K562 (cell line): Measurements from ENCODE around the gene ARPC2. TPM values are rescaled to one million over a fixed set of nuclear protein-coding genes. Genes with fewer than 3 reads are reported as not detected.

Experiments
- ATAC-seq: fragments of 200-7000 bp; cut with Tn5 transposase; 3 replicates; pipeline ENCODE4 v1.9.1; 2020; ENCODE audit warnings: moderate library complexity
- BruUV-seq: library from RNA; stranded (reverse); fragments of 400-500 nt; replicated peaks from 2 replicates; lab custom pipeline; 2021; lab: Mats Ljungman, UMichigan
- CTCF ChIA-PET: fragments of 300-600 bp; formaldehyde crosslinking; extraction: SDS; loops from one replicate; lab custom pipeline; 2021; ENCODE audit warnings: low intra/inter-chr PET ratio; lab: Yijun Ruan, JAX
- POLR2A ChIA-PET: fragments of 300-600, 350-650 bp; sonication (Branson Sonifier 250); formaldehyde crosslinking; extraction: SDS; loops from one replicate; lab custom pipeline; 2021; ENCODE audit warnings: antibody characterized with exemption, inconsistent platforms; lab: Yijun Ruan, JAX
- DNase-seq, 4 experiments: peaks; one replicate each; pipeline versions ENCODE4 v3.0.0 to v3.0.0-alpha.2; 2011 to 2018; ENCODE audit warnings: low spot score in 3 of 4, mixed read lengths in 3 of 4; ENCODE audit errors: extremely low read depth in 1 of 4
- FAIRE-seq: peaks from 2 replicates; lab custom pipeline; 2011; peaks lifted over from hg19 to GRCh38; lab: Jason Lieb, UNC
- H2AFZ ChIP-seq: 2 replicates; pipeline ENCODE4 v1.6.0; 2011; ENCODE audit warnings: low read depth, low read length, control low read depth, inconsistent platforms
- H3K27ac ChIP-seq: fragments of 200-600 bp; 3 replicates; pipeline ENCODE4 v1.8.0; 2011; ENCODE audit warnings: low read depth, mild to moderate bottlenecking, control low read depth, inconsistent platforms, low read length, moderate library complexity, mixed read lengths; ENCODE audit errors: extremely low read depth
- H3K27me3 ChIP-seq, 2 experiments: fragments of 300-600 bp in 1 of 2; 2 replicates in 1 of 2; 3 replicates in 1 of 2; pipeline versions ENCODE4 v1.6.0 to v1.8.0; 2011; ENCODE audit warnings: inconsistent platforms in 2 of 2, low read length in 2 of 2, mild to moderate bottlenecking in 1 of 2, mixed read lengths in 1 of 2, moderate library complexity in 1 of 2; ENCODE audit not compliant: control insufficient read depth in 2 of 2, insufficient read depth in 2 of 2
- H3K36me3 ChIP-seq: fragments of 300-600 bp; 3 replicates; pipeline ENCODE4 v1.8.0; 2011; ENCODE audit warnings: mild to moderate bottlenecking, low read length, inconsistent platforms; ENCODE audit not compliant: control insufficient read depth, insufficient read depth
- H3K4me1 ChIP-seq, 2 experiments: fragments of 200-600 bp in 1 of 2; replicated peaks in 1 of 2; 2 replicates in 1 of 2; 3 replicates in 1 of 2; pipeline versions ENCODE4 v1.5.1 to v1.8.0; 2011; ENCODE audit warnings: inconsistent platforms in 2 of 2, low read length in 2 of 2, mild to moderate bottlenecking in 1 of 2, mixed read lengths in 1 of 2, moderate library complexity in 1 of 2; ENCODE audit not compliant: control insufficient read depth in 2 of 2, insufficient read depth in 2 of 2
- H3K4me2 ChIP-seq: 2 replicates; pipeline ENCODE4 v1.6.1; 2011; ENCODE audit warnings: low read length, control low read depth, inconsistent platforms, mixed read lengths; ENCODE audit not compliant: insufficient read depth
- H3K4me3 ChIP-seq: fragments of 200-600 bp; sonication (generic), shearing (Covaris generic); 2 replicates; pipeline ENCODE4 v1.5.1; 2016; ENCODE audit warnings: control low read depth, inconsistent platforms
- H3K79me2 ChIP-seq: fragments of 200-600 bp; 3 replicates; pipeline ENCODE4 v1.8.0; 2011; ENCODE audit warnings: low read length, inconsistent platforms; ENCODE audit not compliant: control insufficient read depth, insufficient read depth
- H3K9ac ChIP-seq, 2 experiments: 2 replicates each; pipeline versions ENCODE4 v1.6.0 to v1.6.1; 2011; ENCODE audit warnings: low read depth in 2 of 2, low read length in 2 of 2, control low read depth in 1 of 2, inconsistent platforms in 1 of 2, mild to moderate bottlenecking in 1 of 2, mixed read lengths in 1 of 2; ENCODE audit not compliant: insufficient read depth in 1 of 2
- H3K9me1 ChIP-seq: one replicate; pipeline ENCODE4 v1.6.0; 2011; ENCODE audit warnings: inconsistent platforms, mild to moderate bottlenecking, low read length, moderate library complexity; ENCODE audit not compliant: control insufficient read depth, insufficient read depth
- H3K9me3 ChIP-seq: replicated peaks from 2 replicates; pipeline ENCODE4 v1.5.1; 2011; ENCODE audit warnings: low read depth, low read length, inconsistent platforms; ENCODE audit not compliant: control insufficient read depth, insufficient read depth
- H4K20me1 ChIP-seq: replicated peaks from 2 replicates; pipeline ENCODE4 v1.6.1; 2011; ENCODE audit warnings: low read length, inconsistent platforms, mixed read lengths; ENCODE audit not compliant: control insufficient read depth, insufficient read depth
- FOXP1 ChIP-seq: sonication (generic); formaldehyde crosslinking; IDR thresholded peaks from 2 replicates; pipeline ENCODE4 v1.8.0; 2022; ENCODE audit warnings: mild to moderate bottlenecking, missing genetic modification reagents
- HCFC1 ChIP-seq: IDR thresholded peaks from 2 replicates; pipeline ENCODE4 v1.6.1; 2012; ENCODE audit warnings: low read depth, low read length, improper control_type of control experiment
- LEF1 ChIP-seq: fragments of 450-650 bp; IDR thresholded peaks from 2 replicates; pipeline ENCODE4 v1.6.1; 2016; ENCODE audit warnings: mild to moderate bottlenecking
- MAX ChIP-seq: sonication (generic); formaldehyde crosslinking; IDR thresholded peaks from 2 replicates; pipeline ENCODE4 v1.9.0; 2022; ENCODE audit warnings: mild to moderate bottlenecking, missing genetic modification reagents
- NELFE ChIP-seq: IDR thresholded peaks from 2 replicates; pipeline ENCODE4 v1.6.1; 2011; ENCODE audit warnings: mild to moderate bottlenecking; ENCODE audit not compliant: insufficient read depth, insufficient read length
- SMARCA4 ChIP-seq: fragments of 450-650 bp; IDR thresholded peaks from 2 replicates; pipeline ENCODE4 v1.6.1; 2016
- SNRNP70 ChIP-seq: fragments of 200-400 bp; formaldehyde crosslinking; optimal IDR thresholded peaks from 2 replicates; pipeline ENCODE3; 2017; ENCODE audit warnings: low read depth, low read length
- THAP12 ChIP-seq: fragments of 250-450 bp; sonication (Bioruptor Pico); IDR thresholded peaks from 2 replicates; pipeline ENCODE4 v1.9.0; 2021; ENCODE audit warnings: mild to moderate bottlenecking, inconsistent platforms
- THRAP3 ChIP-seq: fragments of 450-650 bp; IDR thresholded peaks from 2 replicates; pipeline ENCODE4 v1.6.1; 2016; ENCODE audit warnings: mild to moderate bottlenecking, inconsistent platforms, borderline replicate concordance
- ZNF639 ChIP-seq, 2 experiments: fragments of 200-800 bp in 1 of 2; sonication (Bioruptor generic) in 1 of 2; sonication (generic) in 1 of 2; formaldehyde crosslinking in 1 of 2; IDR thresholded peaks in 1 of 2; conservative IDR thresholded peaks in 1 of 2; 2 replicates each; pipeline versions ENCODE4 v1.5.0 to v1.6.1; 2016 to 2020; ENCODE audit warnings: missing compliant biosample characterization in 1 of 2, missing genetic modification characterization in 1 of 2, missing genetic modification reagents in 1 of 2
- ZSCAN32 ChIP-seq: fragments of 450-650 bp; formaldehyde crosslinking; IDR thresholded peaks from 2 replicates; pipeline ENCODE4 v1.4.0; 2020; ENCODE audit warnings: mild to moderate bottlenecking, moderate library complexity
- WGBS: fragments of 100-300 bp; shearing (Covaris generic); methylation state at CpG from one replicate; pipeline ENCODE4 v1.1.6; 2016; ENCODE audit warnings: low coverage, mixed read lengths; ENCODE audit not compliant: insufficient coverage; ENCODE audit errors: missing lambda C conversion rate; 5-methylcytosine and 5-hydroxymethylcytosine counted together
- in situ Hi-C: fragments of 300-500 bp; cut with MboI; formaldehyde crosslinking; loops from 4 replicates; pipeline ENCODE4 v1.15.0; 2018; ENCODE audit warnings: inconsistent platforms, mixed read lengths
- intact Hi-C: fragments of 100-400 bp; cut with micrococcal nuclease; formaldehyde crosslinking; loops from 2 replicates; pipeline ENCODE4 v1.14.2; 2022
- polyA plus RNA-seq, 8 experiments: library from polyadenylated mRNA; depleted of rRNA in 4 of 8; stranded (reverse) in 5 of 8; unstranded in 3 of 8; fragments of >200 nt; fragmentation: Nextera tagmentation in 2 of 8; fragmentation: Illumina TruSeq in 1 of 8; extraction: Ambion mirVana in 2 of 8; extraction: Trizol in 1 of 8; gene quantifications; 2 replicates each; pipeline versions ENCODE4 v1.2.1 to v1.2.3, GENCODE V29; 2011 to 2014; ENCODE audit warnings: inconsistent platforms in 1 of 8, missing spikeins in 1 of 8
- total RNA-seq, 7 experiments: library from RNA; depleted of rRNA in 6 of 7; stranded (reverse); fragments of >200 nt in 6 of 7; fragmentation: Illumina TruSeq in 2 of 7; extraction: Trizol in 2 of 7; gene quantifications; 2 replicates each; pipeline versions ENCODE4 v1.2.1 to v1.2.3, GENCODE V29; 2011 to 2021; ENCODE audit warnings: low replicate concordance in 1 of 7
- TF ChIP-seq, protein P1 (sequence below), 2 experiments: IDR thresholded peaks in 1 of 2; conservative IDR thresholded peaks in 1 of 2; 2 replicates each; pipeline ENCODE4 v1.6.1; 2016; ENCODE audit warnings: low read depth in 2 of 2, mild to moderate bottlenecking in 1 of 2, missing compliant biosample characterization in 1 of 2, missing genetic modification characterization in 1 of 2, moderate library complexity in 1 of 2
- TF ChIP-seq, protein P2 (sequence below): fragments of 450-650 bp; IDR thresholded peaks from 2 replicates; pipeline ENCODE4 v1.7.0; 2016; ENCODE audit warnings: borderline replicate concordance

The ARPC2 gene
- total and polyA plus RNA-seq, 9 of the 15 experiments (the other 6 are each of a cell fraction or from before 2014, with no cell fraction given), result 81.9 to 187 (median 103) TPM

GRCh38 chr2:218255446-218255845 is 38.5 kb downstream of the ARPC2 start:
- intact Hi-C loops, result loop anchor here (5.0 kb wide), 1 partner anchor 88 kb away; the partner anchor contains the start of gene CXCR1
- Histone ChIP-seq H4K20me1 (no peaks in the 10 kb centered on the region), H3K27me3 (no peaks in the 10 kb centered on the region), H3K36me3 (peaks cover 45% of the 10 kb centered on the region; the same call in 2 of the 3 replicates), H3K9ac (no peak overlapping the region), H3K9me1 (no peaks in the 10 kb centered on the region), H3K4me2 (no peak overlapping the region), H3K9me3 (no peaks in the 10 kb centered on the region), H3K4me1 (peaks cover 0 to 3% of the 10 kb centered on the region in 2 experiments; a peak in 3 of 5 replicates), H3K4me3 (no peak overlapping the region), H3K27ac (no peak overlapping the region), H3K79me2 (no peaks in the 10 kb centered on the region), H2AFZ (no peak overlapping the region)
- no TSS peak for BruUV-seq
- FAIRE-seq (no peak), ATAC-seq (no peak), DNase-seq (no peak)
- in situ Hi-C loops, result loop anchor here (5.0 kb wide), 1 partner anchor 88 kb away; the partner anchor contains the start of gene CXCR1
- POLR2A ChIA-PET, result interaction anchor here (1.5 kb wide), 1 partner anchor 36 kb away, joined by 3 read pairs; no protein-coding TSS in a partner anchor
- CTCF ChIA-PET, result no interaction called here
- 69% methylated on average over 6 of the region's 6 CpGs for WGBS
- TF ChIP-seq FOXP1 (no peak), LEF1 (no peak), MAX (CRISPR knock-in tag) (no peak), HCFC1 (no peak), THAP12 (no peak), ZNF639 (CRISPR knock-in tag; conservative IDR thresholded peaks at IDR 0.05 in 1 of 2, IDR thresholded peaks at IDR 0.05 in 1 of 2) (no peak), THRAP3 (no peak), SNRNP70 (no peak), NELFE (no peak), SMARCA4 (no peak), ZSCAN32 (CRISPR knock-in tag) (no peak)
- TF ChIP-seq, protein P1, sequence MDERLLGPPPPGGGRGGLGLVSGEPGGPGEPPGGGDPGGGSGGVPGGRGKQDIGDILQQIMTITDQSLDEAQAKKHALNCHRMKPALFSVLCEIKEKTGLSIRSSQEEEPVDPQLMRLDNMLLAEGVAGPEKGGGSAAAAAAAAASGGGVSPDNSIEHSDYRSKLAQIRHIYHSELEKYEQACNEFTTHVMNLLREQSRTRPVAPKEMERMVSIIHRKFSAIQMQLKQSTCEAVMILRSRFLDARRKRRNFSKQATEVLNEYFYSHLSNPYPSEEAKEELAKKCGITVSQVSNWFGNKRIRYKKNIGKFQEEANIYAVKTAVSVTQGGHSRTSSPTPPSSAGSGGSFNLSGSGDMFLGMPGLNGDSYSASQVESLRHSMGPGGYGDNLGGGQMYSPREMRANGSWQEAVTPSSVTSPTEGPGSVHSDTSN (CRISPR knock-in tag; IDR thresholded peaks at IDR 0.05; ENCODE audit: low read depth), result no peak
- TF ChIP-seq, protein P1 (tag; conservative IDR thresholded peaks at IDR 0.05; ENCODE audit: low read depth), result no peak
- TF ChIP-seq, protein P2, sequence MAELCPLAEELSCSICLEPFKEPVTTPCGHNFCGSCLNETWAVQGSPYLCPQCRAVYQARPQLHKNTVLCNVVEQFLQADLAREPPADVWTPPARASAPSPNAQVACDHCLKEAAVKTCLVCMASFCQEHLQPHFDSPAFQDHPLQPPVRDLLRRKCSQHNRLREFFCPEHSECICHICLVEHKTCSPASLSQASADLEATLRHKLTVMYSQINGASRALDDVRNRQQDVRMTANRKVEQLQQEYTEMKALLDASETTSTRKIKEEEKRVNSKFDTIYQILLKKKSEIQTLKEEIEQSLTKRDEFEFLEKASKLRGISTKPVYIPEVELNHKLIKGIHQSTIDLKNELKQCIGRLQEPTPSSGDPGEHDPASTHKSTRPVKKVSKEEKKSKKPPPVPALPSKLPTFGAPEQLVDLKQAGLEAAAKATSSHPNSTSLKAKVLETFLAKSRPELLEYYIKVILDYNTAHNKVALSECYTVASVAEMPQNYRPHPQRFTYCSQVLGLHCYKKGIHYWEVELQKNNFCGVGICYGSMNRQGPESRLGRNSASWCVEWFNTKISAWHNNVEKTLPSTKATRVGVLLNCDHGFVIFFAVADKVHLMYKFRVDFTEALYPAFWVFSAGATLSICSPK, result no peak
